HG03378 (cell line): ENCODE measurements around the gene TES.
"Not testable (repeated sequence)": the region's sequence is repeated elsewhere in the genome, so short reads cannot be mapped to it uniquely, and the experiment has no call there.

ENCODE experiments used
- ATAC-seq: cut with Tn5 transposase; IDR thresholded peaks from one replicate; pipeline ENCODE4 v1.9.1; 2021; ENCODE audit warnings: mild to moderate bottlenecking, moderate library complexity; ENCODE audit not compliant: unreplicated experiment

Gene TES

DNA sequence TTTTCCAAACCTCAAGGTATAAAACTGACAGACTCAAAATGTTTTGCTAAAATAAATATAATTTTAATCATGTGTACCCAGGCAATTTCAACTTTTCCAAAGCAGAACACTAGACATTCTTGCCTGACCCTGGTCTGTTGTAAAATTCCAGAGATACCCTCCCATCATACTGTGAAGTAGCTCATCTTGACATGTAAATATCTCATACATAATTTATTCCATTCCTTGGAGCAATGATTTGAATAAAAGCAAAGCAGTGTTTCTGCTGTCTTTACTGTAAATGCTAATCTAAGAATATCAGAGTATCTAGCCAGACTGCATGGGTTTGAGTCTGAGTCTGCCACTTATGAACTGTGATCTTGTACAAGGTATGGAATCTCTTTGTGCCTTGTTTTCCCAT lies 68.9 kb downstream of the TES start:
- ATAC-seq, result no peak

- no peak for ATAC-seq
Measured at GRCh38 chr7:116280803-116281202, 70.5 kb downstream of the TES start.

DNA sequence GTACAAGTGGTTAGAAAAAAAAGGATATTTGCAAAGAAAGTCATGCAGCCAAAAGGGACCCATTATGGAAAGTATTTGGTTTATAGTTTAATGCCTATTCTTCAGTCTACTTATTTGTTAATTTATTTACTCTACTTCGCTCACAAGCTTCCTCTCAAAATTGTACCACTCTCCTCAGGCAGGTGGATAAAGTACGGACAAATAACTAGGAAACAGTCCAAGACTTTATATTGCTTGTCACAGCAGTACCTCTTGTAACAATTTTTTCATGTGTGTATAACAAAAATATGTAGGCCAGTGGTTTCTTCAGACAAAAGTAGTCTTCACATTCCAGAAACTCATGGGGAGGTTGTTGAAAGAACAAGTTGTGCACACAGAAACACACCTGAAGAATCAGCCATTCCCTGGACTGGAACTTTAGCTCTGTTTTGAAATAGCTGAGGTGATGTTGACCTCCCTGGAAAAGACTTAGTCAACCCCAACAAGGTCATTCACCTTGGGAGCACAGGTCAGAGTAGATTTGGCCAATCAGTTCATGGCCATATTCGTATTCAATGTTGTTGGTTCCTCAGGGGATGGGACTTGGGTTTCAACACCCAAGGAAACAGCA lies 73.4 kb downstream of the TES start:
- no peak for ATAC-seq

GRCh38 chr7:116284390-116284789 lies 74.1 kb downstream of the TES start:
- no peak for ATAC-seq

DNA sequence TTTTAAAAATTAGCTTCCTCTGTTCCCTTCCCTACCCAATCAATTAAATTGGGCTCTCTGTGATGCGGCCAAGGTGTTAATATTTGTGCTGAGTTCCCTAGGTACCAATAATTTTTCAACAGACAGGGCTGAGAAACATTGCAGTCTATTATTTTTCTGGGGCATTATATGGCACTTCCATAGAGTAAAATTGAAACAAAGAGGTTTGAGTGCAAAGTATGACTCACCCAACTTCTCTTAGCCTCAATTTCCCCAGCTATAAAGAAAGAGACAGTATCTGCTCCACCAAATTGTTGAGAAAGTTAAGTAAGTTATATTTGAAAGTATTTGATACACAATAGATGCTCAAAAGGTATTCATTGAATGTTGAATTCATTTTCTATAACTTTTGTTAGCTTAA lies 74.9 kb downstream of the TES start:
- no peak for ATAC-seq

DNA sequence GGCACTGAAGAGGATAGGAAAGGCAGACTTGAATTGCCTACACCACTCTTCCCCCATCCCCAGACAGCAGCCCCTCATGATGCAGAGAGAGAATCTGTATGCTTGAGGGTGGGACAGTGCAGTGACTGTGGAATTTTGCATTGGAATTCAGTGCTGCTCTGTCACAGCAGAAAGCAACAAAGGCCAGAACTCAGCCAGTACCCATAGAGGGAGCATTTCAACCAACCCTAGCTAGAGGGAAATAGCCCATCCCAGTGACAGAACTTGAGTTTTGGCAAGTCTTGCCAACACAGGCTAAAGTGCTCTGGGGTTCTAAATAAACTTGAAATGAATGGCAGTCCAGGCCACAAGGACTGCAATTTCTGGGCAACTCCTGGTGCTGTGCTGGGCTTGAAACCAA lies 80.4 kb downstream of the TES start:
- no peak for ATAC-seq

- no peak for ATAC-seq
Measured at GRCh38 chr7:116291937-116292336, 81.6 kb downstream of the TES start.

- no peak for ATAC-seq
Measured at GRCh38 chr7:116292381-116292780, 82.0 kb downstream of the TES start.

GRCh38 chr7:116293139-116293538 lies 82.8 kb downstream of the TES start:
- ATAC-seq, result no peak

DNA sequence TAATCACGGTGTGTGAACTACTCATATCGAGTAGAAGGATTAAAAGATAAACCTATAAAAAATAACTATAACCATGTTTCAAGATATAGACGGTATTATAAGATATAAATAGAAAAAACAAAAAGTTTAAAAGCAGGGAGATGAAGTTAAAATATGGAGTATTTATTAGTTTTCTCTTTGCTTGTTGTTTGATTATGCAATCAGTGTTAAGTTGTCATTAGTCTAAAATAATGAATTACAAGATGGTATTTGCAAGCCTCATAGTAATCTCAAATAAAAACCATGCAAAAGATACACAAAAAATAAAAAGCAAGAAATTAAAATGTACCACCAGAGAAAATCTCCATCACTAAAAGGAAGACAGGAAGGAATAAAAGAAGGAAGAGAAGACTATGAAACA lies 83.3 kb downstream of the TES start:
- no peak for ATAC-seq

DNA sequence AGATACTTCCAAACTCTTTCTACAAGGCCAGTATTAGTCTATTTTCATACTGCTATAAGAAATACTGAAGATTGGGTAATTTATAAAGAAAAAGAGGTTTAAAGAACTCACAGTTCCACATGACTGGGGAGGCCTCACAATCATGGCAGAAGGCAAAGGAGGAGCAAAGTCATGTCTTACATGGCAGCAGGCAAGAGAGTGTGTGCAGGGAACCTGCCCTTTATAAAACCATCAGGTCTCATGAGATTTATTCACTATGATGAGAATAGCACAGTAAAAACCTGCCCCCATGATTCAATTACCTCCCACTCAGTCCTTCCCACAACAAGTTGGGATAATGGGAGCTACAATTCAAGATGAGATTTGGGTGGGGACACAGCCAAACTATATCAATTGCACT lies 85.6 kb downstream of the TES start:
- ATAC-seq, result not testable (repeated sequence)

DNA sequence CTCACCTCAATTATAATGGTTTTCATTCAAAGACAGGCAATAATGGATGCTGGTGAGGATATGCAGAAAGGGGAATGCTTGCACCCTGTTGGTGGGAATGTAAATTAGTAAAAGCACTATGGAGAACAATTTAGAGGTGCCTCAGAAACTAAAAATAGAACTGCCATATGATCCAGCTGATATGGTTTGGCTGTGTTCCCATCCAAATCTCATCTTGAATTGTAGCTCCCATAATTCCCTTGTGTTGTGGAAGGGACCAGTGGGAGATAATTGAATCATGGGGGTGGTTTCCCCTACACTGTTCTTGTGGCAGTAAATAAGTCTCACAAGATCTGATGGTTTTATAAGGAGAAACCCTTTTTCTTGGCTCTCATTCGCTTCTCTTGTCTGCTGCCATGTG lies 87.7 kb downstream of the TES start:
- no peak for ATAC-seq

GRCh38 chr7:116298576-116298975 lies 88.2 kb downstream of the TES start:
- ATAC-seq, result no peak

DNA sequence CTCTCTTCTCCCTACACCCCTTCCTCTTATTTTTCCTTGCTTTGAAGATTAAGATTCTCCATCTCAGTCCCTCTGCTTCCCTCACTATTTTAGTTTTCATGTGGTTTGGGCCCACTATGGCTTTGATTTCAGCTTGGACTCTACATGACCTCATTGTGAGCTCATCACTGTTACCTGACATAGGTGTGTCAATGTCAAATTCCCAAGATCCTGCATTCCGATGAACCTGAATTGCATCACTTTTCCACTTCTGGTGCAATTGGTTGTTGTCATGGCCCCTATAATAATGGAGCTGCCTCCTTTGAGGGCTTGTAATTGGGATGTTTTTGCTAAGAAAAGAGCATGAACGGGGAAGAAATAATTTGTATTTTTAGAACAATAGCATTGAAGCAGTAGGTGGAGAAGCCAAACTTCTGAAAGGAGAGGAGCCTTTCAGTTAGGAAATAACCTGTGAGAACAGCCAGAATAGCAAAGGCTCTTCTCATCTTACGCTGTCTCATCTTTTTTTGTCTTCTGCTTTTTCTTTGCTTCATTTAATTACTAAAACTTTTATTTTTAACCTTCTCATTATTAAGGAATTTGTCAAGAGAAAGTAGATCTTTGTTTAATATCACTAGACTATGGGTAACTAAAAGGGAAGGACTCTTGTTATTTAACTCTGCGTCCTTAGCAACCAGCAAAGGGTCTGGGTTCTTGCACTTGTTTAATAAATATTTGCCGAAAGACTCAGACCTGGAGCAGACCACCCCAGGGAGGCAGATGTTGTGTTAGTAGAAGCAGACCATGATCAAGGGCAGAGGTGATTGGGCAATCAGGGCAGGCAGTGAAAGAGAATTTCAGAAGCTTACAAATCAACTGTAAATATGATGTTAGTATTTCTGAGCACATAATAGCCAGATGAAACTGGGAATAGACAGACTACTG lies 95.4 kb downstream of the TES start:
- ATAC-seq, result no peak

- ATAC-seq, result no peak
Measured at GRCh38 chr7:116306409-116307048, 96.2 kb downstream of the TES start.

GRCh38 chr7:116307253-116307652 lies 96.9 kb downstream of the TES start:
- ATAC-seq, result peak; percentile 56
